ENCODE data around the gene PDZD7.
"Not testable (repeated sequence)": the region's sequence is repeated elsewhere in the genome, so short reads cannot be mapped to it uniquely, and the experiment has no call there.

The PDZD7 gene

DNA sequence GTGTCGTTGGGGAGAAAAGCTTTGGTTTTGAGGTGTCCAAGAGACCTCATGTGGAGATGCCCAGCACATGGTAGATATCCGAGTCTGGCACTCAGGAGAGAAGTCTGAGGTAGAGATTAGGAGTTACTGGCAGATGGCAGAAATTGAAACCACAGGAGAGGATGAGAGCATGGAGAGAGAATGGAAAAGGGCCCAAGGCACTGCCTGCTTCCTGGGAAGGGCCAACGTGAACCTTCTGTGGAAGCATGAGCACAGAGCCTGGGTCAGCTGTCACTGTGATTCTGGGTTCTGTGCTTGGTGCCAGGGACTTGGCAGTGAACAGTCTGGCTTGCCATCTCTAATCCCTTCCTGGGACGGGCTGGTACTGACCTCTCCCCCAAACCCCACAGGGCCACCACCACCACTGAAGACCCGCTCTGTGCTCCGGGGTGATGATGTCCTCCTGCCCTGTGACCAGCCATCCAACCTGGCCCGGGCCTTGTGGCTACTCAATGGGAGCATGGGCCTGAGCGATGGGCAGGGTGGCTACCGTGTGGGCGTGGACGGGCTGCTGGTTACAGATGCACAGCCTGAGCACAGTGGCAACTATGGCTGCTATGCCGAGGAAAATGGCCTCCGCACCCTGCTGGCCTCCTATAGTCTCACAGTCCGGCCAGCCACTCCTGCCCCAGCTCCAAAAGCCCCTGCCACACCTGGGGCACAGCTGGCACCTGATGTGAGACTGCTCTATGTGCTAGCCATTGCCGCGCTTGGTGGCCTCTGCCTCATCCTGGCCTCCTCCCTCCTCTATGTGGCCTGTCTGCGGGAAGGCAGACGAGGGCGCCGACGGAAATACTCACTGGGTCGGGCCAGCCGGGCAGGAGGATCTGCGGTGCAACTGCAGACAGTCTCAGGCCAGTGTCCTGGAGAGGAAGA lies 47.8 kb downstream of the PDZD7 start:
- no peak for DNase-seq (ENCODE audit: low read depth)

- DNase-seq (ENCODE audit: low read depth) = no peak
Observed at GRCh38 chr10:100981178-100981772, 49.7 kb downstream of the PDZD7 start.

GRCh38 chr10:100980711-100981110 lies 50.2 kb downstream of the PDZD7 start:
- DNase-seq (ENCODE audit: low read depth) = no peak

DNA sequence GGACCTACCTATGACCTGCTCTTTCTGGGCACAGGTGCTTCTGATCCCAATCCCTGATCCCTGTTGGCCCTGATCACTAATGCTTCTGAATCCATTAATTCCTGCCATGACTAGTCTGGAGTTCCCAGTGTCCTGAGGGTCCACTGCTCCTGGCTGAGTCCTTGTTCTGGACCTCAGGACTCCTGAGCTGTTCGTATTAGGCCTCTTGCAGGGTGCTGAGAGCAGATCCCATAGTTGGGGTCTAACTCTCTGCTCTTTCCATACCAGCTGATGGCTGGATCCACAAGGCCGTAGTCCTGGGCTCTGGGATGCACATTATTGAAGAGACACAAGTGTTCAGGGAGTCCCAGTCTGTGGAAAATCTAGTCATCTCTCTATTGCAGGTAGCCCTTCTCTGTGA lies 50.6 kb downstream of the PDZD7 start:
- DNase-seq (ENCODE audit: low read depth) = no peak

DNA sequence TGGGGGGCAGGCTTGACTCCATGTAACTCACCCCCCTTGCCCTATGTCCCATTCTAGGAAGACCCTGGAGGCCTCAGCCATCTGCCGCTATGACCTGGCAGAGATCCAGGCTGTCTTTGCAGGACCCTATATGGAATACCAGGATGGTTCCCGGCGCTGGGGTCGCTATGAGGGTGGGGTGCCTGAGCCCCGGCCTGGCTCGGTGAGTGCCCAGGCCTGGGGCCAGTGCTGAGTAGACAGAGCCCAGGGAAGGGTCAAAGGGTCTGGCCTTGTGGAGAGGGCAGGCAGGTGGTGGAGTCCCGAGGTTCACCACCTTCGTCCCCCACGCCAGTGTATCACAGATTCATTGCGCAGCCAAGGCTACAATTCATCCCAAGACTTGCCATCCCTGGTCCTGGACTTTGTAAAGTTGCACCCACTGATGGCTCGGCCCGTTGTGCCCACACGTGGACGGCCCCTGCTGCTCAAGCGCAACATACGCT lies 51.1 kb downstream of the PDZD7 start:
- no peak for DNase-seq (ENCODE audit: low read depth)

- no peak for DNase-seq (ENCODE audit: low read depth)
Observed at GRCh38 chr10:100978901-100979195, 52.1 kb downstream of the PDZD7 start.

DNA sequence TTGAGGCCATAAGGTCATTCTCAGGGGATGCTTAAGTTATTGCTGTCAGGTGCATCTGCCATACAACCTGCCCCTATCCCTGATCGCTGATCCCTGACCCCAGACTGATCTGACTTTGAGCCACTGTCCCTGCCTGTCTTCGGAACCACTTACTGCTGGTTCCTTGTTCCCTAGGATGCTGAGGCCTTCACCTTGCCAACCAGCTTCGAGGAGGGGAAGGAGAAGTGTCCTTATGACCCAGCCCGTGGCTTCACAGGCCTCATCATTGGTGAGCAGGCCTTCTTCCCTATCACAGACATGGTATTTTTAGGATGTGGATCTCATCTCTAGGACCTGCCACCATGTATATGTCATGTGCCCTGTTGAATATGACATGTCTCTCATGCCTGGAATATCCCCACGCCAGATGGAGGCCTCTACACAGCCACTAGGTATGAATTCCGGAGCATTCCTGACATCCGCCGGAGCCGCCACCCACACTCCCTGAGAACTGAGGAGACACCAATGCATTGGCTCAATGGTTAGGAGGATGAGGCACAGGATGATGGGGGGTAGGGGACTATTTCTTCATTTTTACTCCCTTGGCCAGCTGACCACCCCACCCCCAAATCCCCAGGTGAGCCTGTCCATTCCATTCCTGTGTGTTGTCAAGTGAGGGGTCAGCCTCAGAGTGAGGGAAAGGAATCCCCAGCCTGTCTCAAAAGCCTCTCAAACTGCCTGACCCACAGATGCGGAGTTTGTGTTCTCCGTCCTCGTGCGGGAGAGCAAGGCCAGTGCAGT lies 52.6 kb downstream of the PDZD7 start:
- no peak for DNase-seq (ENCODE audit: low read depth)

DNA sequence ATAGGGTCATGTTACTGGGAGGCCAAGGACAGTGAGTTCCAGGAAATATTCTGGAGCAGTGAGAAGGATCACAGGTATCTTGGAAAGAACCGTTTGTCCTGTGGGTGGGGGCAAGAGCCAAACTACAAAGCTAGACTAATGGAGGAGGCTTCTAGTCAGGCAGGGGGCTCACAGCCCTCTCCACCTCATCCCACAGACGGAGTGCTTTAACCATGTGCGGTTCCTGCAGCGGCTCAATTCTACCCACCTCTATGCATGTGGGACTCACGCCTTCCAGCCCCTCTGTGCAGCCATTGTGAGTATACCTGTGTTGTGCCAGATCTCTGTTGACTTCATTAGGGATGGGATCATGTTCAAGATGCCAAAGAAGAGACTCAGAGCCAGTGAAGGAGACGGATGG lies 53.5 kb downstream of the PDZD7 start:
- DNase-seq (ENCODE audit: low read depth) = no peak

- no peak for DNase-seq (ENCODE audit: low read depth)
Observed at GRCh38 chr10:100976906-100977305, 54.0 kb downstream of the PDZD7 start.

DNA sequence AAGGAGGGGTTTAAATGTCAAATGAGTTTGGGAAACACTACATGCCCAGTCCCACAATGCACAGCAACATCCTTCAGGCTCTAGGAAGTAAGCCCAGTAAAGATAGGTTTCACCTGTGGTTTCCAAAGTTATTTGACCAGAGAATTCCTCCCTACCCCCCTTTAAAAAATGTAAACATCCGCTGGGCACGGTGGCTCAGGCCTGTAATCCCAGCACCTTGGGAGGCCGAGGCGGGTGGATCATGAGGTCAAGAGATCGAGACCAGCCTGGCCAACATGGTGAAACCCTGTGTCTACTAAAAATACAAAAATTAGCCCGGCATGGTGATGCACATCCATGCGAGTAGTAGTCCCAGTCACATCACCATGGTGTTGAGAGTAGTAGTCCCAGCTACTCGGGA lies 55.5 kb downstream of the PDZD7 start:
- not testable (repeated sequence) for DNase-seq (ENCODE audit: low read depth)

DNA sequence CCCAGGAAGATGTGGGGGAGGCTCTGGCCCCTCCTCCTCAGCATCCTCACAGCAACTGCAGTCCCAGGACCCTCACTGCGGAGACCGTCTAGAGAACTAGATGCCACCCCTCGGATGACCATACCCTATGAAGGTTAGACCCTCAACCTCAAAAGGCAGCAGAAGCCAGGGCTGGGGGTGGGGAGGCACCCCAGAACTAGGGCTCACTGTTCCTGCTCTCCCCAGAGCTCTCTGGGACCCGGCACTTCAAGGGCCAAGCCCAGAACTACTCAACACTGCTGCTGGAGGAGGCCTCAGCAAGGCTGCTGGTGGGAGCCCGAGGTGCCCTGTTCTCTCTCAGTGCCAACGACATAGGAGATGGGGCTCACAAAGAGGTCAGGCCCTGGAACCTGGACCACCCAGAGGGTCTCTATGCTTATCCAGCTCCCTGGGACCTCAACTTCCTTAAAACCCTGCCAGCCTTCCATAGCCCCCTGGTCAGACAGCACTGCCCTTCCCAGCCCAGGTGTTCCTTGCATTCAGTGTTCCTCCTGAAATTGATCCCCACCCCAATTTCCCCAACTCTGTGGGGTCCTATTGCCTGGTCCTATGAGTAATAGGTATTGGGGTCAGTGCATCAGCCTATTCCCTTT lies 57.9 kb downstream of the PDZD7 start:
- no peak for DNase-seq (ENCODE audit: low read depth)

GRCh38 chr10:100972115-100972903 lies 58.6 kb downstream of the PDZD7 start:
- no peak for DNase-seq (ENCODE audit: low read depth)

GRCh38 chr10:100970914-100971811 lies 59.8 kb downstream of the PDZD7 start:
- no peak for DNase-seq (ENCODE audit: low read depth)

DNA sequence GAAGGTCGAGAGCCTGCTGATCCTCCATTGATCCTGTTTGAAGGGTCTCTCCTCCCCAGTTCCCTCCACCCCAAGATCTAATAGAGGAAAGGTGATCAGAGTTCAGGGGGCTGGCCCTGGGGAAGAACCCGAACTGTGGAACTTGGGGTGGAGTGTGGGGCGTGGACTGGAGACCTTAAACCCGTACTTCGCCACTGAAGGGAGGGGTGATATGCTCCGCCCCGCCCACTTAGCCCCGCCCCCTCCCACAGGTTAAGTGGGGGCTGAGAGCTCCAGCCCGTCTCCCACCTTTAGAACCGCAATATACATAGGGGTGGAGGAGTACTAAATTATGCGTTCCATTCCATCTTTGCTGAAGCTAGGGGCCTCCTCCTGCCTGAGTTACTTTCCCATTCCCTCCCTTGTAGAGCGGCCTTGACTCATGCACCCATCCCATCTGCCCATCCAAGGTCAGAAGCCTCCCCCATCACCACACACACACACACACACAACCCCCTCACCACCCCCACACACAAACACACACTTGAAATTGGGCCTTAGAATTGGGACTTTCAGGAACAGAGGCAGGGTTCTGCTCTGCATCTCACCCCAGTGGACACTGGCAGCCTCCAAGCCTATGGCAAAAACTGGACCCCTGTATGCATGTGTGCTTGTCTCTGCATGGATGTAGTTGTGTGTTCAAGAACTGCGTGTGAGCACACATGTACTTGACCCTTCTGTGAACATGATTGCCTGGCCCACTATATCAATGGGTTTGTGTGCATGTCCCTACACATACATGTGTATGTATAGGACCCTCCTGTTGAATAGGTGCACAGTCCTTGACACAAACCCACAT lies 60.6 kb downstream of the PDZD7 start:
- no peak for DNase-seq (ENCODE audit: low read depth)

DNA sequence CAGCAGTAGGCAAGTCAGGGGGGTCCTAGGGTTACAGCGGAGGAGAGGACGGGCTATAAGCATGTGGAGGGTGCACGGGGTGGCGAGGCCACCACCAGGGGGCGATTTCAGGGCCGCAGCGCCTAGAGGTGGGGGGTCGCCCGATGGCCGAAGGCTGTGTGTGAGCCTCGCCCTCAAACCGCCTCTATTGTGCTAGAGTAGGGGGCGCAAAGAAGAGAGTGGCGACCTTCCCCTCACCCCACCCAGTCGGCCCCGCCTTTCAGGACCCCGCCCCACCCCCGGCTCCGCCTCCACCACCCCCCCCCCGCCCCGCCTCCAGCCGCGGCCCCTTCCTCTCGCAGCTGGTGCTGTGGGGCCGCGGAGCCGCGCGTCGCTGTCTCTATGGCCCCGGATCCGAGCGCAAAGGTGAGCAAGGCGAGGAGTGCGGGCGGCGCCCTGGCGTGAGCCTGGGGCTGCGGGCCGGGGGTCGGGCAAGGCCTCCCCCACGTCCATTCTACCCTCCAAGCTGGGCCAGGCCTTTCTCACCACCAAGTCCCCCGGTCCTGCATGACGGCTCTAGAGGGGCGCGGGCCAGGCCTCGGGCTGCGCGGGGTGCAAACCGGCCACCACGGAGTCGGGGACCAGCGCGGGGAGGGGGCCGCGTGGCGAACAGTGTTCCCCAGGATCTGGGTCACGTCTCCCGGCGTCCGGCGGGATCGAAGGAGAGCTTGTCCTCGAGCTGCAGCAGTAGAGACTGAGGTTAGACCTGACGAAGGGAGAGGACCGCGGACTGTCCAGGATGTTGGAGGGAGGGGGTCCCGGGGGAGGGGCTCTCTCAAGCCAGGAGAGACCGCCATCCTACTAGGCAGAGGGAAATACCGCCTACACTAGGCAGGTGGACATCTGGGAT lies 61.5 kb downstream of the PDZD7 start, which contains the start of gene SEMA4G:
TSS of gene SEMA4G (plus strand) at position 318 of the 889 bp plus-strand sequence. CDS start 3,409 bp downstream, outside the sequence.
- DNase-seq (ENCODE audit: low read depth) = peak; percentile 11

DNA sequence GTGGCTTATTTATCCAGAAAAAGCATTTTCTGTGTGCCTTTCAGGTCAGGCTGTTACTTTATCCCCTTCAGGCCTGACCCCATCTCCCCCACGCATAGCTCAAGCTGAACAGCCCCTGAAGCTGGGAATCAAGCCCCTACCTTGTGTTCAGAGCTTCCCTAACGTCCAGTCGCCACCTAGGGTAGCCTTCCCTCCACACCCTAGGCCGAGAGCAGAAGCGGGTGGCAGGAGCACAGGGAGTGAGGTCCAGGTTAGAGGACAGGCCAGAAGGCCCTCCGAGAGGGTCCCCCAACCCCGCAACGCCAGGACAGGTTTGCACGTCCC lies 62.1 kb downstream of the PDZD7 start:
- DNase-seq (ENCODE audit: low read depth) = no peak

- DNase-seq (ENCODE audit: low read depth) = no peak
Observed at GRCh38 chr10:100968062-100968736, 62.7 kb downstream of the PDZD7 start.

DNA sequence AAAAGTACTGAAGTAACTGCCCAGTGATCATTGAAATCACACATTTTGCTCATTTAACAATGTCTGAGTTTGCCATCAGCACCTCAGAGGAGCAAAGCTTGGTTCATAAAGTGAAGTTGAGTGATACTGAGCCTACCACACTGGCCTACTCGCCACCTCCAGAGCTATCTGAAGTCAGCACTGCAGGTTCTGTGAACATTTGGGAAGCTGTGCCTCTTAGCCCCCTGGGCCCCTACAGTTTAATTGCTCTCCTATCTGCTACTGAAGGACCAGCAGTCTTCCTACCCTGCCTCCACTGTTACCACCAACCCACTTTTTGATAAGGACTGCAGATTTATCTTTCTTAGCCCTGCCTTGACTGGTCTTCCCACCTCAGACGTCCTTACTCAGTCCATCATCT lies 63.6 kb downstream of the PDZD7 start:
- no peak for DNase-seq (ENCODE audit: low read depth)

Data from activated T-helper 9 cell treated with anti-CD3 and anti-CD28 coated beads, Interleukin-2, amount 50 U/mL, for 16 hours (primary cell).